Pancreas (tissue), 10 donors: ENCODE data around the gene CHST8. TPM values are rescaled to one million over a fixed set of nuclear protein-coding genes. Genes with fewer than 3 reads are reported as not detected.

Experiments
- ATAC-seq, 4 donors: fragments of 200-7000 bp; cut with Tn5 transposase; one replicate each; pipeline versions ENCODE4 v1.8.0 to v1.9.1; 2020; ENCODE audit warnings: mild to moderate bottlenecking in 4 of 4, moderate library complexity in 4 of 4
- DNase-seq, 6 donors: peaks; one replicate each; pipeline ENCODE4 v3.0.0-alpha.2; 2020
- FAIRE-seq: peaks from 2 replicates; lab custom pipeline; 2012; peaks lifted over from hg19 to GRCh38; lab: Jason Lieb, UNC
- H3K27ac ChIP-seq, 4 donors: fragments of 200-600 bp; sonication (generic); 1 replicate in 3 of 4; 2 replicates in 1 of 4; pipeline versions ENCODE4 v1.5.0 to v1.8.0; 2020
- H3K27me3 ChIP-seq, 4 donors: fragments of 200-600 bp; one replicate each; pipeline ENCODE4 v1.8.0; 2021
- H3K36me3 ChIP-seq, 3 donors: fragments of 200-600 bp; sonication (generic) in 1 of 3; one replicate each; pipeline versions ENCODE4 v1.5.0 to v1.8.0; 2020 to 2021
- H3K4me1 ChIP-seq, 3 donors: fragments of 200-600 bp; one replicate each; pipeline ENCODE4 v1.8.0; 2021
- H3K4me3 ChIP-seq, 4 donors: fragments of 200-600 bp; sonication (generic) in 2 of 4; one replicate each; pipeline versions ENCODE4 v1.5.0 to v1.8.0; 2020 to 2021
- H3K9me3 ChIP-seq, 4 donors: fragments of 200-600 bp; one replicate each; pipeline ENCODE4 v1.8.0; 2021
- WGBS, 2 donors: extraction: QIAGEN DNeasy Blood & Tissue Kit; methylation state at CpG; one replicate each; pipeline ENCODE4 v1.1.7; 2013; 5-methylcytosine and 5-hydroxymethylcytosine counted together
- intact Hi-C, 3 donors: fragments of 100-400 bp; cut with DNase I; formaldehyde crosslinking; loops; one replicate each; pipeline versions ENCODE4 v1.11.1 to v1.14.2; 2022
- polyA plus RNA-seq, 2 donors: library from polyadenylated mRNA; stranded (reverse); fragments of 200-250 nt; gene quantifications; one replicate each; pipeline ENCODE4 v1.2.3, GENCODE V29; 2013
- total RNA-seq, 6 donors: library from RNA; stranded (reverse); fragmentation: NEBNext Ultra II Directional in 4 of 6; extraction: Animal tissue kit (Norgen Biotek cat#: 25700) in 4 of 6; gene quantifications; one replicate each; pipeline versions ENCODE4 v1.2.1 to v1.2.4, GENCODE V29; 2021 to 2023
- TF ChIP-seq, protein P1 (sequence below), 4 donors: fragments of 200-600 bp; sonication (generic) in 3 of 4; IDR thresholded peaks; one replicate each; pipeline versions ENCODE4 v1.5.0 to v1.8.0; 2021; ENCODE audit warnings: antibody characterized with exemption in 4 of 4
- donor health status: healthy with polysubstance abuse.
- donor health status: DM: no; HTN: no; CAD: no; lungs with moderate emphysema.
- donor health status: DM: no; HTN: no; CAD: no.
- donor health status: control.
- donor health status: control.
- donor health status: Bipolar disorder and iron deficiency.
- donor health status: DM: yes; HTN: yes; CAD: no.
- donor health status: DM: no; HTN: no; CAD: no.
- donor health status: DM: no; HTN: no; CAD: no.
- donor health status: DM: yes; HTN: yes; CAD: no.

CHST8 gene
- total and polyA plus RNA-seq, 8 donors: 0.41 to 3.6 (median 0.89) TPM

- no peak overlapping the region for H3K4me3 ChIP-seq
- FAIRE-seq (no peak), DNase-seq (peak in 1 of 6 donors; percentile 42), ATAC-seq (no peak)
- H3K27me3 ChIP-seq: no peaks in the 10 kb centered on the region
- WGBS, 2 donors: 68 to 76% methylated on average over 11 of the region's 11 CpGs
- TF ChIP-seq, protein P1, sequence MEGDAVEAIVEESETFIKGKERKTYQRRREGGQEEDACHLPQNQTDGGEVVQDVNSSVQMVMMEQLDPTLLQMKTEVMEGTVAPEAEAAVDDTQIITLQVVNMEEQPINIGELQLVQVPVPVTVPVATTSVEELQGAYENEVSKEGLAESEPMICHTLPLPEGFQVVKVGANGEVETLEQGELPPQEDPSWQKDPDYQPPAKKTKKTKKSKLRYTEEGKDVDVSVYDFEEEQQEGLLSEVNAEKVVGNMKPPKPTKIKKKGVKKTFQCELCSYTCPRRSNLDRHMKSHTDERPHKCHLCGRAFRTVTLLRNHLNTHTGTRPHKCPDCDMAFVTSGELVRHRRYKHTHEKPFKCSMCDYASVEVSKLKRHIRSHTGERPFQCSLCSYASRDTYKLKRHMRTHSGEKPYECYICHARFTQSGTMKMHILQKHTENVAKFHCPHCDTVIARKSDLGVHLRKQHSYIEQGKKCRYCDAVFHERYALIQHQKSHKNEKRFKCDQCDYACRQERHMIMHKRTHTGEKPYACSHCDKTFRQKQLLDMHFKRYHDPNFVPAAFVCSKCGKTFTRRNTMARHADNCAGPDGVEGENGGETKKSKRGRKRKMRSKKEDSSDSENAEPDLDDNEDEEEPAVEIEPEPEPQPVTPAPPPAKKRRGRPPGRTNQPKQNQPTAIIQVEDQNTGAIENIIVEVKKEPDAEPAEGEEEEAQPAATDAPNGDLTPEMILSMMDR (IDR thresholded peaks at IDR 0.05): no peak
- H3K4me1 ChIP-seq: no peaks in the 10 kb centered on the region
- intact Hi-C loops: no loop called here
- H3K36me3 ChIP-seq: no peaks in the 10 kb centered on the region
- H3K9me3 ChIP-seq: no peaks in the 10 kb centered on the region
- H3K27ac ChIP-seq: no peak overlapping the region
Measured at GRCh38 chr19:33705090-33705847, 83.5 kb downstream of the CHST8 start.

DNA sequence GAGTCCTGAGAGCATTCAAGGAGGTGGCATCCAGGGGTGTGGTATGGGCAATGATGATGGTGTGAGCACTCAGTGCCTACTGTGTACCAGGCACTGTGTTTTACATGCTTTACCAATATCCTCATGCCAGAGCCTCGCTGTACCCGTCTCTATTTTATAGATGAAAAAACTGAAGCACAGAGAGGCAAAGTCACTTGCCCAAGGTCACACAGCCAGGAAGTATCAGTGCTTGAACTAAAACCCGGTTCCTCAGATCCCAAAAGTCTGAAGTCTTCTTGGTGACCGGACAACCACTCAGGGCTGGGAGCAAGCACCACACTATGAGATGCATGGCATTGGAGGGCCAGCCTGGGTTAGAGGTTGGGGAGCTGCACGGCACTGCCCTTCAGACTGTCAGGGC lies 84.1 kb downstream of the CHST8 start:
- DNase-seq (peak in 1 of 6 donors; percentile 7), ATAC-seq (no peak), FAIRE-seq (no peak)
- H3K27me3 ChIP-seq: no peaks in the 10 kb centered on the region
- no peaks in the 10 kb centered on the region for H3K4me1 ChIP-seq
- no peak overlapping the region for H3K4me3 ChIP-seq
- TF ChIP-seq, protein P1 (IDR thresholded peaks at IDR 0.05): no peak
- WGBS, 2 donors: 54 to 73% methylated on average over 5 of the region's 5 CpGs
- H3K9me3 ChIP-seq: no peaks in the 10 kb centered on the region
- intact Hi-C loops: no loop called here
- no peak overlapping the region for H3K27ac ChIP-seq
- no peaks in the 10 kb centered on the region for H3K36me3 ChIP-seq

DNA sequence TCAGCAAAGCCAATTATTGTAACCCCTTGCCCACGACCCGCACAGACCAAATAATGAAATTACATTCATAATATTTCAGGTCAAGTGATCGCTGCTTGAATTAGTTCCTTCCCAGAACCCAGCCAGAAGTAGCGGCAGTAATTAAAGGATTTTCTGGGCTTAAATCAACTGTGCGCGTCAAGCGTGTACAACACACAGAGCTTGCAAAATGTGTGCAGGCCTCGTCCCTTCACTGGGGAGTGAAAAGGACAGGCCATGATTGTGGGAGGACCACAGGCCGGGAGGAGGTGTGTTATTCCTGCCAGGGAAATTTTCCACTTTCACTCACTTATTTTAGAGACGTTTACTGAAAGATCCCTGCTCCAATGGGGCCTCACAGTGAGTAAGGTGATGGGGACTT lies 84.9 kb downstream of the CHST8 start:
- no peaks in the 10 kb centered on the region for H3K4me1 ChIP-seq

DNA sequence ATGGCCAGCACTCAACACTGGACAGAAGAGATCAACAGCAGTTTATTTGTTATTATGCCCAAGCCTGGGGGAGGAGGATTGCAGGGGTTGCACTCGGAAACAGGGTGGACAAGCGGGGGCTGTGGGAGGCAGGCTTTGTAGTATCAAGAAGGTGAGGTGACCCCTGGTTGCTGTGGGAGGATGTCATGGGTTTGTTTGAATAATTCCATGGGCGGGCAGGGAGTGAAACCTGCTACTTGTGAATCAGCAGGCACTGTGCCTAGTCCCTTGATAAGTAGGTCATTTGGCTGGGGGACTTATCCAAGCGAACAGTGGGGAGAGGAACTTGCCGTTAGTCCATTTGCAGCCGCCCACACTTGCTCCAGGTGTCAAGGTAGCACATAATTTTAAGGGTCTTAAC lies 90.5 kb downstream of the CHST8 start:
- no peak overlapping the region for H3K4me3 ChIP-seq
- H3K36me3 ChIP-seq: no peaks in the 10 kb centered on the region
- ATAC-seq (no peak), DNase-seq (no peak), FAIRE-seq (no peak)
- H3K4me1 ChIP-seq: no peaks in the 10 kb centered on the region
- H3K27ac ChIP-seq: no peak overlapping the region
- no peaks in the 10 kb centered on the region for H3K9me3 ChIP-seq
- H3K27me3 ChIP-seq: no peaks in the 10 kb centered on the region
- 47 to 61% methylated on average over 6 of the region's 6 CpGs for WGBS, 2 donors
- TF ChIP-seq, protein P1 (IDR thresholded peaks at IDR 0.05): no peak
- intact Hi-C loops: no loop called here

More for the DNA sequence above, 84.9 kb downstream of the CHST8 start:
- no peak for ATAC-seq
- Histone ChIP-seq H3K4me3 (no peak overlapping the region), H3K9me3 (no peaks in the 10 kb centered on the region), H3K36me3 (no peaks in the 10 kb centered on the region), H3K27ac (no peak overlapping the region), H3K27me3 (no peaks in the 10 kb centered on the region)
- intact Hi-C loops: no loop called here
- no peak for FAIRE-seq
- TF ChIP-seq, protein P1 (IDR thresholded peaks at IDR 0.05): no peak
- WGBS, 2 donors: 63 to 78% methylated on average over 10 of the region's 10 CpGs
- DNase-seq: no peak

DNA sequence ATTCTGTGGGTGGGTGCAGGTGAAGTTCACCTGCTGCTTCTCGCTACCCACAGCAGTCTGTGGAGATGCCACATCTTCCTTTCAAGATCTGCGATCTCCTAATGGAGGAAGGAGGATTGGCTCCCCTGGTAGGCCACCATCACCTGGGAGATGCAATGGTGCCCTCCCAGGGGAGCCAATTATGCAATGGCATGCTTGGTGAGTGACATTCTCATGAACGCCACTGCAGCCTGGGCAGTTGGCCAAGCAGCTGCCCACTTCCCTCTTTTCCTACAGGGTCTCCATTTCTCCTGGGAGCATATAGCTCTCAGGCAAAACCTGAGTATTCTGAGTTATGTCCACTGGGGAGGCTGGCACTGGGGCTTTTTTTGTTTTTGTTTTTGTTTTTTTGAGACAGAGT lies 91.4 kb downstream of the CHST8 start:
- no peaks in the 10 kb centered on the region for H3K9me3 ChIP-seq
- 59 to 90% methylated on average over 3 of the region's 3 CpGs for WGBS, 2 donors
- H3K4me1 ChIP-seq: no peaks in the 10 kb centered on the region
- no peak overlapping the region for H3K27ac ChIP-seq
- intact Hi-C loops: no loop called here
- no peak overlapping the region for H3K4me3 ChIP-seq
- TF ChIP-seq, protein P1 (IDR thresholded peaks at IDR 0.05): no peak
- no peak for ATAC-seq
- FAIRE-seq: no peak
- no peak for DNase-seq
- H3K27me3 ChIP-seq: no peaks in the 10 kb centered on the region
- no peaks in the 10 kb centered on the region for H3K36me3 ChIP-seq
